NOMO-1 (cell line): ENCODE results near the gene PGPEP1.
"Not testable (repeated sequence)": the region's sequence is repeated elsewhere in the genome, so short reads cannot be mapped to it uniquely, and the experiment has no call there.

Experiments
- DNase-seq, 2 experiments: peaks; one replicate each; lab custom pipeline; 2025; ENCODE audit not compliant: unreplicated experiment in 2 of 2; lab: John Stamatoyannopoulos, UW

The PGPEP1 gene

GRCh38 chr19:18330868-18331267 is 9.5 kb upstream of the PGPEP1 start:
- no peak for DNase-seq

- DNase-seq, result no peak
Measured at GRCh38 chr19:18332917-18333530, 7.4 kb upstream of the PGPEP1 start.

- no peak for DNase-seq
Measured at GRCh38 chr19:18333680-18334079, 6.7 kb upstream of the PGPEP1 start.

- no peak for DNase-seq
Measured at GRCh38 chr19:18336121-18336520, 4.3 kb upstream of the PGPEP1 start.

GRCh38 chr19:18338541-18338940 is 1.9 kb upstream of the PGPEP1 start:
- no peak for DNase-seq

GRCh38 chr19:18339723-18340122 is 675 bp upstream of the PGPEP1 start:
- DNase-seq, result peak in 1 of 2 experiments; percentile 30

- DNase-seq, result peak; percentile 67 to 82
Measured at GRCh38 chr19:18340990-18341868, 831 bp downstream of the PGPEP1 start.

GRCh38 chr19:18342090-18342632 is 1.8 kb downstream of the PGPEP1 start:
- DNase-seq, result no peak

GRCh38 chr19:18344582-18344950 is 4.2 kb downstream of the PGPEP1 start:
- DNase-seq, result no peak

- DNase-seq, result no peak
Measured at GRCh38 chr19:18345296-18345695, 4.9 kb downstream of the PGPEP1 start.

- no peak for DNase-seq
Measured at GRCh38 chr19:18346091-18346490, 5.7 kb downstream of the PGPEP1 start.

GRCh38 chr19:18348171-18348570 is 7.8 kb downstream of the PGPEP1 start:
- DNase-seq, result no peak

- not testable (repeated sequence) for DNase-seq
Measured at GRCh38 chr19:18348818-18349339, 8.5 kb downstream of the PGPEP1 start.

GRCh38 chr19:18349524-18350128 is 9.2 kb downstream of the PGPEP1 start:
- no peak for DNase-seq

- DNase-seq, result no peak
Measured at GRCh38 chr19:18350490-18350889, 10.1 kb downstream of the PGPEP1 start.

- DNase-seq, result no peak
Measured at GRCh38 chr19:18351544-18351943, 11.1 kb downstream of the PGPEP1 start.

GRCh38 chr19:18353378-18354005 is 13.1 kb downstream of the PGPEP1 start:
- DNase-seq, result no peak

GRCh38 chr19:18354743-18355142 is 14.3 kb downstream of the PGPEP1 start:
- DNase-seq, result not testable (repeated sequence)

- no peak for DNase-seq
Measured at GRCh38 chr19:18357041-18357440, 16.6 kb downstream of the PGPEP1 start.

GRCh38 chr19:18361646-18362045 is 21.2 kb downstream of the PGPEP1 start:
- no peak for DNase-seq
